ENCODE results near the gene HSD11B1.

The HSD11B1 gene

DNA sequence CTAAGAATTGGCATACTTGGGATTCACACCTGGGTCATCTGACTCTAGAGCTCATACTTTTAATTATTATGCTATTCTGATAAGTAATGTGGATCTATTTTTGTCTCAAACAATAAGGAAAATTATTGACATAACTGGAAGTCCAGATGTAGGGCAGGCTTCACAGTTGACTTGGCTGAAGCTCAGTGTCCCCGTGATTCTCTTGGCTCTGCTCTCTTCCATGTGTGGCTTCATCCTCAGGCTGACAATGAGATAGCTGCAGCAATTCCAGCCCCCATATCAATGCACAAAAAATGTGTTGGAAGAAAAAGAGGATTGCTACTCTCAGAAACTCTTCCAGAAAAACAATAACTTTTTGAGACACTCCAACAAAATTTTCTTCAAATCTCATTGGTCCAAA, 23.8 kb downstream of the HSD11B1 start:
- DNase-seq: no peak

DNA sequence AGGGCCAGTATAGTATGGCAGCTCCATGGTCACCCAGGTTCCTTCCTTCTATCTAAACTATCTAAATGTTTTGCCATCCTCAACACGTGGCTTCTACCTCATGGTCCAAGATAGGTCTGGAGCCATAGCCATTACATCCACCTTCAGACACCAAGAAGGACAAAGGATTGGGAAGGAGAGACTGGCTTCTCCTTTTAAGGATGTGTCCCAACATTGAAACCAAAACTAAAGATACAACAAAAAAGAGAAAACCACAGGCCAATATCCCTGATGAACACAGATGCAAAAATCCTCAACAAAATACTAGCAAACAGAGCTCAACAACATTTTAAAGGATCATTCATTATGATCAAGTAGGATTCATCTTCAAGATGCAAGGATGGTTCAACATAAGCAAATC, 24.8 kb downstream of the HSD11B1 start:
- DNase-seq: no peak

DNA sequence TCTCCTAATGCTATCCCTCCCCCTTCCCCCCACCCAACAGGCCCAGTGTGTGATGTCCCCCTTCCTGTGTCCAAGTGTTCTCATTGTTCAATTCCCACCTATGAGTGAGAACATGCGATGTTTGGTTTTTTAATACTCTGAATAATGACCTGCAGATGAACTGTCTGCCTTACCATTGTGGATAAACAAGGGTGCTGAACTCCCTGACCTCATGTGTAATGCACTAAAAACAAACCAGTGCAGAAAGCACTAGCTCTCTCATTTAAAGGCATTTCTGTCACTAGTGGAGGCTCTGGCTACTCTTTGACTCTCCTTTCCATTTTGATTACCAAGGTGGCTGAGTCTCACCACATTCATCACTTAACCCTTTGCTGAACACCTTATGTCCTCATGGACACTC, 28.1 kb downstream of the HSD11B1 start:
- no peak for DNase-seq

DNA sequence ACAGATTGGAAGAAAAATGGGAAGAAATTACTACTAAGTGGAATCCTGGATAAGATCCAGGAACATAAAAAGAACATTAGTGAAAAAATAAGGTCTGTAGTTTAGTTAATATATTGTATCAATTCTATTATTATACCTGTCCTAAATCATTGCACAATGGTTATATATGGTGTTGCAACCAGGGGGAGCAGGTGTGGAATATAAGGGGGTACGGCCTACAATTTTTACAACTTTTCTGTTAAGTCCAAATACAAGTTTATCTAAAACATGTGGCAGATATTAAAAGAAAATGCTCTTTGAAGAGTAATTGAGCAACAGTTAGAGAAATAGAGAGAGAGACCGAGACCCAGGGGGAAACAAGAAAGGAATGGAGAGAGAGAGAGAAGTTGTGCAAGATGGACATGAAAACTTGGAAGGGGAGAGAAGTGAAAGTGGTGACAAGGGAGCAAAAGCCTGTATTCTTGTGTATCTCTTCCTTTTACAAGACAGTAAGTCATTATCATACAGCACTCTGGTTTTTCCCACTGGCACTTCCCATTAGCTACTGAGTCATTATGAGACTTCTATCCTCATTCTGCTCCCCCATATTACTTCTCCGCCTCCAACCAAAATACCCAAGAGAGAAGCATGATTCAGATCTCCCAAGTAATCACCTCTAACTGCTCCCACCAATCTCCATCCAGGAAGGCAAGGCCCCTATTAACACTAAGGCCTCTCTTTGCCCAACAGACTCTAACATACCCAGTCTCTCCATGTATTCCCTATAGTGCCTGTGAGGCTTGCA, 29.0 kb downstream of the HSD11B1 start:
- no peak for DNase-seq

DNA sequence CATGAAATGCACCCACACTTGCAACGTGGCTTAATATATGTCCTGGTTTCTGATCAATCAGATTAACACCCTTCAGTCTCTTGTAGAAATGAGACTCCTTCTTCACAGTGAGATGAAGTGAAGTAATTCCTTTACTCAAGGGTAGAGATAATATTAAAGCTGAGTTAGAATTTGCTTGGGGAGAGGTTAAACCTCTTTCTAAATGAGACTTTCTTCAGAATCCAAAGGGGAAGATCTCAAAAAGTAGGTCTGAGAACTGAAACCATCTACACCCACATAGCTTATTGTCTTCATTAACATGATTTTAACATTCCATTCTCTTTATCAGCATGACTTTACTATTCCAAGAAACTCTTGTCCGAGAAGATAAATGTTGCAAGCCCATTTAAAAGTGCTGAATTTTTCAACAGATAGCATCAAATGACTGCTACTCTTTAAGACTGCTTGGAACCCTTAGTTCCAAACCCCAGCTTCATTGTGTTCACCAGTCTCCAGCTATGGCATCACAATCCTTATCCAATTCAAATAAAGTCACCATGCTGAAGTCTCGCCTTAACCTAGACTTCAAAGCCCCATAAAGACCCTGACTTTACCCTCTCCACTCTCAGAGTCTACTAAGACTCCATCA, 32.0 kb downstream of the HSD11B1 start:
- no peak for DNase-seq

DNA sequence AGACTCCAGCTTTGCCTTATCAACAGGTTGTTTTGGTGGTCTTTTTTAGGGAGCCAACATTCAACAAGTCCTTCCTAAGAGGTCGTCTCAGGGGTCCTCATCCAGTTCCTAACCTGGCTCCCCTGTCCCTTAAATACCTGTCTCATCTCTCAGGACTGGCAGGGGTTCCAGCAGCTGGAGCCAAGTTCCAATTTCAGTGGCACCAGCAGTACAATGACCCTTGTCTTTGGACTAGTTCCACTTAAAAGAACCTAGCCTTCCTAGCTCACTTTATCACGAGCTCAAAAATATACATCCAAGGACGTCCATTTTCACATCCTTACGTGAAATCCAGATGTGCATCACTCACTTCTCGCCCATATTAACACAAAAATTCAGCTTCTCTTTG, 32.5 kb downstream of the HSD11B1 start:
- DNase-seq: no peak

DNA sequence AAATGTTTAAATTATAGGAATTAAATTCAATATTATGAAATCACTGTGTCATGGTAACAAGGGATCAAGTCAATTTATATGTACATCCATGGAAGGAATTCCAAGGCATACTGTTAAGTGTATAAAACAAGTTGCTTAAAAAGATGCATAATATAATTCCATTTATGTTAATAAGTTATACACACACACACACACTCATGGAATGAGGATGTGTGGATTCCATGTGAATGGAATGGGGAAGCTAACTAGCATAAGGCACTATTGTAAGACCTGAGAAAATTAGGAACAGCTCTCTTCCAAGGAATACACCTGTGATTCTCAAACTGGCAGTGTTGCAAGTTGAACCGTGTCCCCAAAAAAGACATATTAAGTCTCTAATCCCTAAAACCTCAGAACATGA, 33.6 kb downstream of the HSD11B1 start:
- no peak for DNase-seq

DNA sequence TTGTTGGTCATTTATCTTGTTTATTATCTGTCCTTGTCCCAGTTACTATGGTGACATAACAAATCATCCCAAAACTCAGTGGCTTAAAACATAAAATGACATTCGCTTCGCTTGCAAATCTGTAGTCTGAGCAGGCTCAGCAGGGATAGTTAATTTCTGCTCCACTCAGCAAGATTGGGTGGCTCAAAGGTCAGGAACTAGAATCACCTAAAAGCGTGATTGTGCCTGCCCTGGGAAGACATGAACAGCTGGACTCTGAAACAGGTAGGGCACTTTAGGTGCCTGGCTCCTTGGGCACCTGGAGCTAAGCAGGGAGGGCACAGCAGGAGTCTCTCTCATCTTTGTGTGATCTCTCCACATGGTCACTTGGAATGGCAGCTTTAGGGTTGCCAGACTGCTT, 36.5 kb downstream of the HSD11B1 start:
- DNase-seq: no peak

DNA sequence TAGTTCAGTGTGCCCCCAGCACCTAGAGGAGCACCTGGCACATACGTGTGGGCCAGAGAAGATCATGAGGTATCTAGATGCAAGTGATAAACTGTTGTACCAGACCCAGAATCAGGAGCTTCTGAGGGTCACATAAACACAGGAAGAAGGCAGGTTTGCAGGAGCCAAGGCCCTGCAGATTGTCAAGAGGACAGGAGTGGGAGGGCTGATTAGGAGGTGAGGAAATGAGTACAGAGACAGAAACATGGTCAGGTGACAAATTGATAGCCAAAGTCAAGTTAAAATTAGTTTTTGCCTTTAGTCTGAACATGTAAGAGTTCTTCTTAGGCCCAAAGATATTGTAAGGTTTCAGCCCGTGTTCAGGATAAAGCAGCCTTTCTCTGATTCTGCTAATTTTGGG, 37.2 kb downstream of the HSD11B1 start:
- DNase-seq: no peak

DNA sequence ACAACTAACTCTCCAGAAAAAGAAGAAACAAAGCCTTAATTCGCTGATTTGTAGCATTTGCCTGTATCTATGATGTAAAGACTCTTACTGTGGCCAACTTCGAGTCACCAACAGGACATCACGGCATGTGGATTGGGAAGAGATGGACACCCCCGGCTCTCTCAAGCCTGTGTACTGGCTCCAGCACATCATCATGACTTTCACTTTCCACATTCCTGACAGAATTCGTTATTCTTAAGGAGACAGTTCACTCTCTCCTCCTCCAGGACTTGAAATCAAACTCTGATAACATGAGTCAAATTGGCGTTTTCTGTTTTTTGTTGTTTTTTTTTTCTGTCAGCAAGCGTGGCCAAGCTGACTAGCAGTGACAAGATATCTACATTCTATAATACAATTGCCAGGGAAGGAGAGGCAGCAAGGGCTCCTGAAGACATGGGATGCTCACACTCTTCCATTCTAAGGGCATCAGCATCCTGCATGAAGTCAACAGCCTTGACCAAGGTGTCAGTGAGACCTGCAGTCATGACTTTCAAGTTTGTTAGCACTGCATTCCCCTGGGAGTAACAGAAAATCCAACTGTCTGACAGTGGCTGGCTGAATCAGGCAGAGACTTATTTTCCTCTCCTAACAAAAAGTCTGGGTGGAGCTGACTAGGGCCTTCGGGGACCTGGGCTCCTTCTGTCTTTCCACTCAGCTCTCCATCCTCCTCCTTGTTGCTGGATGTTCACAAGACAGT, 37.9 kb downstream of the HSD11B1 start:
- no peak for DNase-seq

DNA sequence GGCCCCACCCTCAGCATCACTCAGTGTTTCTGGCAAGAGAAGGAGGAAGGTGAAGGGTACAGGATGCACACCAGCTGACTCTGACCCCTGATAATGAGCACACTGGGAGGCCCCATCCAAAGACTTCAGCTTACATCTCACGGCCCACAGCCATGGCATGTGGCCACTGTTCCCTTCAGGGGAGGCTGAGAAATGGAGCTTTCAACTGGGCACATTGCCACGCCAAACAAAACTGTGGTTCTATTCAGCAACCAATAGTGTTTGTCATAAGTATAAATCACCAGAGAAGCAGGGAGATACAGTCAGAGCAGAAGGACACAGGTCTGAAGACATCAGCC, 38.5 kb downstream of the HSD11B1 start:
- no peak for DNase-seq

DNA sequence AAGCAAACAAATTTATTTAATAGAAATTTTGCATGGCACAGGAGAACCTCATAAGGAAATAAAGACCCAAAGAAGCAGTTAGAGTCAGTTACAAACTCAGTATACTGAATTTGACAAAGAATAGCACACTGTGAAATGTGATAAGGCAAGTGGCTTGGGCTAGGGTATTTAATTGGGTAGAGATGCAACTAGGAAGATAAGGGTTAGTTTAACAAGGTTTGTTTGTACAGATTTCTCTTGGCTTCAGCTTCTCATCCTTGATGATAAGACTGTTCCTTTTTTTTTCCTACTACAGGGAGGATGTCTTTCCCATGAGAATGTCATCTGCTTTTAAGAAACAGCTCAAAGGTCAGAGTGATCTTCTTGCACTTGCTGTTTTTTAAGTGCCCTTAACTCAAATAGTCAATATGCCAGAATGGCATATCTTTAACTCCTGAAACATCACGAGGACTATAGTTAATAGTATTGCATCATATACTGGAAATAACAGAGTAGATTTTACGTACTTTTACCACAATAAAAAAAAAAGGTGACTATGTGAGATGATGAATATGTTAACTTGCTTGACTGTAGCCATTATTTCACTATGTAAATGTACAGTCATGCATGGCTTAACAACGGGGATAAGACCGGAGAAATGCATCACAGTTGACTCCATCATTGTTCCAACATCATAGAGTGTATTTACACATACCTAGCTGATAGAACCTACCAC, 42.0 kb downstream of the HSD11B1 start:
- DNase-seq: no peak

DNA sequence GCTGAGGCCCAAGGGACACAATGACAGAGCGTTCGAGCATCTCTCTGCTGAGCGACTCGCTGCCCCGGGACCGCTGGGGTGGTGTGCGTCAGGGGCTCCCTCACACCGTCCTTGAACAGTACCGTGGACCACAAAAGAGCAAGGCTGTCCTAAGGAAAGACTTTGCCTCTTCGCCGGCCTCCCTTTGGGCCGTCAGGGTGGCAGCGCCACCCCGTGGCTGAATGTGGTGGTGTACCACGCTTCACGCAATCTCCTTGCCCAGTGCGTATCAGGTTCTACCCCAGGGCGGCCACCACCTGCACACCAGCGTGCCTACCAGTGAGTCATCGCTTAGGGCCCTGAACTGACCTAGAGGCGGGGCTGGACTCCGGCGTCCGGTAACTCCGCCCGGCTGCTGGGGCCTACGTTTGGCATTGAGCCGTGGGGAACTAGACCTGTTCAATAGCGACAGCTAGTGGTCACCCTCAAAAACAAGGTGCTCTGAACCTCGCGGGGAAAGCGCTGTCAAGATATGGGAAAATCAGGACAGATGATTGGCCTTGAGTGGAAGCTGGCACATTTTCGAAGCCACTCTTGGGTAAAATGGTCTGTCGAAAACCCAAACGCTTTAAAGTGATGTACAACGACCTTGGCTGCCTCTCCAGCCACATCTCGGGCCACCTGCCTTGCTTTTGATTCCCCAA, 43.1 kb downstream of the HSD11B1 start:
- DNase-seq: peak; percentile 69 to 81

DNA sequence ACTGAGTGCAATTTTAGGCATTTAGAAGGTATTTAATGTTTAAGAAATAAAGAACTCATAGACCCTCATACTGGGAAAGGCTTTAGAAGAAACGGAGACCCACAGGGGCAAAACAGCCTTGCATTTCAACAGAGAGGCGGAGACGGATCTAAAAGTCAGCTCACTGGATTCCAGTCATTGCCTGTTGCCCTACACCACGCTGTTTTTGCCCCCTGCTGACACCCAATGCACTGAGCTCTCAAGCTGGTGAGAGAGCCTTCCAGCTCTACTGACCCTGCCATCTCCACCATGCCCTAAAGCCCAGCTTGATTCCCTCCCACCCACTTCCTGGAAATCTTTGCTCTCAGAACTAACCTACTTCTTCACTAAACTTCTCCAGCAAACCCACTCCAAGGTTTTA, 44.0 kb downstream of the HSD11B1 start:
- DNase-seq: no peak

DNA sequence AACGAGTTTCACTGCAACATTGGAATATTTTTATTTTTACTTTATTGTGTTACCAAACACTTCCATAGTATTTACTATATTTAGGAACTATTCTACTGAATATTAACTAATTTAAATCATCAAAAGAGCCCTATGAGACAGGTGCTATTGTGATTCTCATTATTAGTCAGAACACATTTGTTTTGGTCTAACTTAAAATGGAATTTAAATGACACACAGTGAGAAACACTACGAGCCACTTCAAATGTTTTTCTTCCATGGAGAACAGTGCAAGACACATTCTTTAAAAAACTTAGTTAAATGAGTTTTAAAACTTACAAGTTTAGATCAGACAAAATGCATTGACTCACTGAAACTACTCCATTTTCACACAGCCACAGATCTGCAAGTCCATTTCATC, 44.6 kb downstream of the HSD11B1 start:
- no peak for DNase-seq

DNA sequence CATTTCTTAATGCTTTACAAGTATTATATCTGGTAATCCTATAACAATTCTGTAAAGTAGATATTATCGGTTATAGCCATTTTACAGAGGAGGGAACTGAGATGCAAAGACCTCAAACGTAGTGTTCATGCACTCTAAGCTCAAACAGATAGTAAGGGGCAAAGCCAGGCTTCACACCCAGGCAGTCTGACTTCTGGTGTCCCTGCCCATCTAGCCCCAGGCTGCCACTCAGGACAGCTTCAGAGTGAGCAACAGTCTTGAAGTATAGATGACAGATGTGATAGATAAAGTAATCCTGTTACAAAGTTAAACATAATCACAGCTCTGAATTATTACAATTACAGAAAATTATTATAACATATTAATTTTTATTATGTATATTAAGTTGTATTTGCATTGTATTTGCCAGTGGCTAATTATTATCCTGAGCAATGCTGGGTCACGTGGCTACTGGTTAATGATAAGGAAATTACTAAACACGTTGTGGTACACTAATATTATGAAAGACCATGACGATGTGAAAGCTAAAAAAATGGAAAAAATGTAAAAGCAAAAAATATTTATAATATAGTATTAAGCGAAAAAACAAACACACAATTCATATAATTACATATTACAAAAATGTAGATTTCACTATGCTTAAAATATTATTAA, 45.2 kb downstream of the HSD11B1 start:
- no peak for DNase-seq

DNA sequence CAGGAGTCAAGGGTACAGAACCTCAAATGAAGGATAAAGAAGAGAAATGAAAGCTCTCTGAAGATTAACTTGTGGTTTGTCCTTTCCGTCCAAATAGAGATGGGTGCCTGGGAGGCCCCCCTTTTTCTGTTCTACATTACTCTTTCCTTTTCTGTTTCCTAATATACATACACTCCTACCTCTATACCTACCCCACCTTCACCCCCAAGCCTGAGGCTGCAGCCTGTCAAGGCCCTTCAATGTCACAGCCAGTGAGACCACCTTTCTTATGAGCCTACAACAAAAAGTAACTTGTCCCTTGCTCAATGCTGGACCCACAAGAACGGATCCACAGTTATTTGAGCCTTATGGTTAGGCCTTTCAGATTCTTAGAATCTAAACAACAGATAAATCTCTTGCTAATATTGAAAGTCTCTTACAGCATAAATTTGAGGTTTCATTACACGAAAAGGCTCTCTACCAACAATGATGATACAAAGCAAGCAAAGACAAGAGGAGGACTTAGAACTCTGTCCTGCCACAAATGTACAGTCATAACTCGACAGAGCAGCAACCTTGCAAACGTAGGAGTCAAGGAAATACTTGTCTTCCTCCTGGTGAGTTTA, 47.1 kb downstream of the HSD11B1 start:
- no peak for DNase-seq

DNA sequence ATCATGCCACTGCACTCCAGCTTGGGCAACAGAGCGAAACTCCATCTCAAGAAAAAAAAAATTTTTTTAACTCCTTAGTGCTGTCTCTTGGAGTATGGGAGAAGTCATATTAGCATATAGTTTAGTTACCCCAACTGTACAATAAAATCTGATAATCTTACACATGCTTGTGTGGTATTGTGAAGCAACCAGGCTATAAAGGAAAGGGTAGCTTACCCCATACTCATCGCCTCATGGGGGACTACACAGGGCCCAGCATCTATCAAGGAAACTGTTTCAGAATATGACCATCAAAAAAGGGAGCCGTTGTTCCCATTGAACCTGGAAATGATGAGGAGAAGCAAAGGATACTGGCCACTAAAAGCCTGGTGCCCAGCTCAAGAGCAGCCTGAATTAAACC, 48.2 kb downstream of the HSD11B1 start:
- DNase-seq: no peak

DNA sequence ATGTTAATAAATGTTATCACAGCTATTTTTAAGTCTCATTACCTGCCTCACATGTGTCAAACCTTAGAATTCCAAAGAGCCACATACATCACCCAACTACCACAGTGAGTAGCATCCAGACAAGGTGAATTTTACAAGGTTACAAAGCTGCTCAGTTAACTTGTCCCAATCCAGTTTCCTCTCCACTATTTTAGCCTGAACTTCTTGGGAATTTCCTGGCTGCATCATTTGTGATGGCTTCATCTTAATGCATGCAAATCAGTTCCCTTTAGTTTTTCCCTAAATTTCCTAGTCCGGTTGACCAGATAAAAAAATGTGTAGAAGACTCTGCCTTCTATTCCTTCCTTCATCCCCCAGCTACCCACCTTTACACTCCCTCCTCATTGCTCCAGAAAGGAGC, 50.6 kb downstream of the HSD11B1 start:
- DNase-seq: no peak

DNA sequence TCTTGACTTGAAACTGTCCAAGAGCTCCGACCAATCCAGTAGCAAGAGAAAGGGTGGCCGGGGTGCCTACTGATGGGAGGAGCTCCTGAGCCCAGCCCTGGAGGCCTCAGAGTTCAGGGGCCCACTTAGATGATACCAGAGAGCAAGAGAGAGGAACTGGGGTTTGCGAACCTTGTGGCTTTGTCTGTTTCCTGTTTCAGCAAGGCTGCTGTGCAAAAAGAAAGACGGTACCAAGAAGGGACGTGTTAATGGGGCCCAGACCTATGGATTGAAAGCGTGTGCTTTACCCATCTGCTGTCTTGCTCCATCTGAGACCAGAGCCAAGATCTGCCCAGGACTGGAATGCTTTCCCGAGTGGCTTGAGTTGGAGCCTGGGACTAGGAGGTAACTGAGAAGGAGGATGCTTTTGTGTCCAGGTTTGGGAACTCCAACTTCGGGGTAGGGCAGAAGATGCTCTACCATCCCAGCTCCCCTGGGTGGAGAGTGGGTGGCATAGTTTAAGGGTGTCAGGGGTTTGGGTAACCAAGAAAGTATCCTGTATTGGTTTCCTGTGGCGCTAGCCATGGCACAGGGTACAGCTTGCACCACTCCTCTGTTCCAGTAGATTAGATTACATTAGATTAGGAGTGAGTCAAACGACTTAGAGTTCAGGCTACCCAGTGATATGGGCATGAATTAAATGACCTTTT, 51.4 kb downstream of the HSD11B1 start, which contains the start of gene TRAF3IP3:
TSS of gene TRAF3IP3 (plus strand) at position 128 of the 689 bp plus-strand sequence. CDS start 3,987 bp downstream, outside the sequence.
- DNase-seq: peak; percentile 57 to 69
